HFFc6 (cell line): ENCODE measurements around the gene MTFR1L. TPM values are rescaled to one million over a fixed set of nuclear protein-coding genes. Genes with fewer than 3 reads are reported as not detected.

Experiments used
- DNase-seq: peaks from one replicate; pipeline ENCODE4 v3.0.0-alpha.2; 2018
- H3K27ac Mint-ChIP-seq: 2 replicates; pipeline ENCODE4 v1.8.0; 2020; ENCODE audit warnings: mild to moderate bottlenecking, mixed read lengths
- H3K27me3 Mint-ChIP-seq: 2 replicates; pipeline ENCODE4 v1.8.0; 2021; ENCODE audit warnings: mild to moderate bottlenecking, moderate library complexity, mixed read lengths; ENCODE audit not compliant: insufficient read depth
- H3K36me3 Mint-ChIP-seq: 2 replicates; pipeline ENCODE4 v1.8.0; 2021; ENCODE audit warnings: low read depth, mixed read lengths
- H3K4me1 Mint-ChIP-seq: 2 replicates; pipeline ENCODE4 v1.8.0; 2020; ENCODE audit warnings: low read depth, mixed read lengths
- H3K4me3 Mint-ChIP-seq: 2 replicates; pipeline ENCODE4 v1.8.0; 2020; ENCODE audit warnings: mild to moderate bottlenecking, moderate library complexity, mixed read lengths
- H3K9me3 Mint-ChIP-seq: 2 replicates; pipeline ENCODE4 v1.8.0; 2020; ENCODE audit warnings: mild to moderate bottlenecking, mixed read lengths
- total RNA-seq, 6 experiments: library from RNA; stranded (reverse); fragmentation: NEBNext Ultra II Directional; extraction: Animal tissue kit (Norgen Biotek cat#: 25700); gene quantifications; 2 replicates in 1 of 6; 3 replicates in 5 of 6; pipeline ENCODE4 v1.2.3, GENCODE V29; 2021
- TF ChIP-seq, protein P1 (sequence below): fragments of 200-600 bp; sonication (generic); IDR thresholded peaks from 2 replicates; pipeline ENCODE4 v1.5.0; 2021; ENCODE audit warnings: antibody characterized with exemption, mild to moderate bottlenecking

The MTFR1L gene
- total RNA-seq, 6 experiments from 2014 or later = 52.4 to 69.1 (median 59.1) TPM

DNA sequence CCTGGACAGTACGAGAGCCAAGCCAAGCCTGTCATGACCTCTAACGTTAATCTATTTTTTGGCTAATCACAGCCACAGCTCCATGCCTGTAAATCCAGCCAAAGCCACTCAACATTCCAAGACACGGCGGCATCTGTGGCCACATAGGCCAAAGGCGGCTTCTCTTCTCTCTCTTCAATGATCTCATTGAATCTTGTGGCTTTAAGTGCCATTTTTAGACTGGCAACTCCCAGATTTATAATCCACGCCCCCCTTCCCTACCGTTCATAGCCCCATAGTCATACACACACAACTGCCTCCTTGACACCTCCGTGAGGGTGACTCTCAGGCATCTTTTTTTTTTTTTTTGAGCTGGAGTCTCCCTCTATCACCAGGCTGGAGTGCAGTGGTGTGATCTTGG, 25.4 kb upstream of the MTFR1L start:
- no peak for DNase-seq
- H3K4me1 Mint-ChIP-seq = peaks cover 21% of the 10 kb centered on the region
- H3K27me3 Mint-ChIP-seq = peaks cover 42% of the 10 kb centered on the region
- H3K36me3 Mint-ChIP-seq = peaks cover 6% of the 10 kb centered on the region; the same call in 1 of the 2 replicates
- no peak overlapping the region for H3K4me3 Mint-ChIP-seq
- H3K27ac Mint-ChIP-seq = no peak overlapping the region
- no peaks in the 10 kb centered on the region for H3K9me3 Mint-ChIP-seq
- TF ChIP-seq, protein P1, sequence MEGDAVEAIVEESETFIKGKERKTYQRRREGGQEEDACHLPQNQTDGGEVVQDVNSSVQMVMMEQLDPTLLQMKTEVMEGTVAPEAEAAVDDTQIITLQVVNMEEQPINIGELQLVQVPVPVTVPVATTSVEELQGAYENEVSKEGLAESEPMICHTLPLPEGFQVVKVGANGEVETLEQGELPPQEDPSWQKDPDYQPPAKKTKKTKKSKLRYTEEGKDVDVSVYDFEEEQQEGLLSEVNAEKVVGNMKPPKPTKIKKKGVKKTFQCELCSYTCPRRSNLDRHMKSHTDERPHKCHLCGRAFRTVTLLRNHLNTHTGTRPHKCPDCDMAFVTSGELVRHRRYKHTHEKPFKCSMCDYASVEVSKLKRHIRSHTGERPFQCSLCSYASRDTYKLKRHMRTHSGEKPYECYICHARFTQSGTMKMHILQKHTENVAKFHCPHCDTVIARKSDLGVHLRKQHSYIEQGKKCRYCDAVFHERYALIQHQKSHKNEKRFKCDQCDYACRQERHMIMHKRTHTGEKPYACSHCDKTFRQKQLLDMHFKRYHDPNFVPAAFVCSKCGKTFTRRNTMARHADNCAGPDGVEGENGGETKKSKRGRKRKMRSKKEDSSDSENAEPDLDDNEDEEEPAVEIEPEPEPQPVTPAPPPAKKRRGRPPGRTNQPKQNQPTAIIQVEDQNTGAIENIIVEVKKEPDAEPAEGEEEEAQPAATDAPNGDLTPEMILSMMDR = no peak

DNA sequence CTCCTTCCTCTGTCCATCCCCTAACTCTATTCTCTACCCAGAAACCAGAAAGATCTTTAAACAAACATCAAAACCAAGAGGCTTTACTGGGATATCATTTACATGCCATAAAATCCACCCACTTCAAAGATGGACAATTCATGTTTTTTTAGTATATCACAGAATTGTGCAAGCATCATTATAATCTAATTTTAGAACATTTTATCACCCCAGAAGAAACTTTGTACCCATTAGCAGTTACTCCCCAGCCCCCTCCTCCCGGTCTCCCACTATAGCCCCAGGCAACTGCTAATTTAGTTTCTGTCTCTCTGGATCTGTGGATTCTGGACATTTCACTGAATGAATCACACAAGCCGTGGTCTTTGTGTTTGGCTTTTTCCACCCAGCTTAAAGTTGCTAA, 24.5 kb upstream of the MTFR1L start:
- H3K9me3 Mint-ChIP-seq = no peaks in the 10 kb centered on the region
- peaks cover 21% of the 10 kb centered on the region for H3K4me1 Mint-ChIP-seq
- TF ChIP-seq, protein P1 = no peak
- peaks cover 3% of the 10 kb centered on the region; the same call in 1 of the 2 replicates for H3K36me3 Mint-ChIP-seq
- no peak overlapping the region for H3K4me3 Mint-ChIP-seq
- peaks cover 36% of the 10 kb centered on the region for H3K27me3 Mint-ChIP-seq
- peak; percentile 39 for DNase-seq
- no peak overlapping the region for H3K27ac Mint-ChIP-seq

DNA sequence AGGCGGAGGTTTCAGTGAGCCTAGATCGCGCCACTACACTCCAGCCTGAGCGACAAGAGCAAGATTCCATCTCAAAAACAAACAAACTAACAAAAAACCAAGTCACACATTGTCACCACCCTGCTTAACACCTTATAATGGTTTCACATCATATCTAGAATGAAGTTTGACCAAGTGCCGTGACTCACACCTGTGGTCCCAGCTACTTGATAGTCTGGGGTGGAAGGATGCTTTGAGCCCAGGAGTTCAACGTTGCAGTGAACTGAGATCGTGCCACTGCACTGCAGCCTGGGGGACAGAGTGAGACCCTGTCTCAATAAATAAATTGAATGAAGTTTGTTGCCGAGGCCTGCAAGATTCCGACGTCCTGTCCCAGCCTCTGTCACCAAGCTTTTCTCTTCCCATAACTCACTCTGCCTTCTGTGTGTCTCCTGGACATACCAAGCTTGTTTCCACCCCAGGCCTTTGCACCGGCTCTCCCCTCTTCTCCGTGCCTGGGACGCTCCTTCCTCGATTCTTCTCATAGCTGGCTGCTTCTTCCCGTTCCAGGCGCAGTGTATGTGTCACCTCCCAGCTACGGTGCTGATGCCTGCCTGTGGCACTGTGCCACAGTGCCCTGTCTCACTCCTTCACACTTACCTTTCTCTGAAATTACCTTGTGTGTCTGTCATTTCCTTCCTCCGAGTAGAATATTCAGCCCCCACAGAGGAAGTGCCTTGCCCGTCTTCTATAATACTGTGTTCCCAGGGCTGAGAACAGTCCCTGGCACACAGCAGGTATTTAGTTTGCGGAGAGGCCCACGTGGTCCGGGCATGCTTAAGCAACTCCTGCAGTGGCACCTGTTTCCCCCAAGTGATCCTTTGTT, 23.6 kb upstream of the MTFR1L start:
- Mint-ChIP-seq H3K27ac (no peak overlapping the region), H3K27me3 (peaks cover 28% of the 10 kb centered on the region), H3K4me1 (peaks cover 29% of the 10 kb centered on the region), H3K4me3 (no peak overlapping the region), H3K36me3 (no peaks in the 10 kb centered on the region), H3K9me3 (no peaks in the 10 kb centered on the region)
- TF ChIP-seq, protein P1 = no peak
- no peak for DNase-seq

DNA sequence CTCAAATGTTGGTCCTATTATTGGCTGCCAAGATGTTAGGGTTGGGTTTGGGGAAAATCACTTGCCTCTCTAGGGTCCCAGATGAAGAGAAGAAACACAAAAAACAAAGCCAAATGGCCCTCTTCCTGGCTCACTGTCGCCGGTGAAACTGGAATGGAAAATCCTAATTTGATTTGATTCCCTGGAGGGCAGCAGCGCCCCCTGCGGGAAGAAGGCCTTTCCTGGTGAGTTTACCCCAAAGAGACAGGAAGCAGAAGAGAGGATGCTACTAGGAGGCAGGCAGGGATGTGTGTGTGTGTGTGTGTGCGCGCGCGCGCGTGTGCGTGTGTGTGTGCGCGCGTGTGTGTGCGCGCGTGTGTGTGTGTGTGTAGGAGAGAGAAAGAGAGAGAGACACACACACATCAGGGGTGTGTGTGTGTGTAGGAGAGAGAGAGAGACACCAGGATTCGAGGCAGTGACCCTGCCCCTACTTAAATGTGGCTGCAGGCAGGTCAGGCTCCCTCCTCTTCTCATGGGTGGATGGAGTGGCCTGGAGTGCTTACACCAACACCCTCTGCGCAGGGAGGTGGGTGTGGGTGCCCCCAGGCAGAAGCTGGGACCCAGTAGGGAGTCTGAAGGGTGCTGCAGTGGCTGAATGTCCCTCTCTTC, 22.8 kb upstream of the MTFR1L start:
- peaks cover 22% of the 10 kb centered on the region for H3K27me3 Mint-ChIP-seq
- H3K9me3 Mint-ChIP-seq = no peaks in the 10 kb centered on the region
- H3K27ac Mint-ChIP-seq = no peak overlapping the region
- H3K4me3 Mint-ChIP-seq = peak overlapping the region; percentile 11; the same call in 1 of the 2 replicates
- no peaks in the 10 kb centered on the region for H3K36me3 Mint-ChIP-seq
- TF ChIP-seq, protein P1 = peak; percentile 87
- peaks cover 30% of the 10 kb centered on the region for H3K4me1 Mint-ChIP-seq
- peak; percentile 71 for DNase-seq

DNA sequence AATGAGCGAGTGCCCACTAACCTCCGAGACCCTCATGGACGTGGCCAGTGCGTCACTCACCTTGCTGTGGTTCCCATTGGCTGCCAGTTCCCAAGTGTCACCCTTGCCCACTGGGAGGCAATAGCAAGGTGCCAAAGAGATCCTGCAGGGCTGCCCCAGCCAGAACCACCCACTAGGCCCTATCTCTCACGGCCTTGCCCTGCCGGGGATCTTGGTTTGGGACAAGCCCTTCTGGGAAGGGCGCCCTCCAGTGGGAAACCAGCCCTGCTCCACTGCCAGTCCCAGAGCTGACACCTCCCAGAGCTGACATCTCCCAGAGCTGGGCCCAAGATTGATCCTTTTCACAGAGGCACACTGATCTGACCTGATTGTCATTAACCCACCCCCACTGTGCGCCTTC, 21.8 kb upstream of the MTFR1L start:
- peaks cover 17% of the 10 kb centered on the region for H3K27me3 Mint-ChIP-seq
- TF ChIP-seq, protein P1 = peak; percentile 77
- no peak overlapping the region for H3K27ac Mint-ChIP-seq
- no peaks in the 10 kb centered on the region for H3K9me3 Mint-ChIP-seq
- DNase-seq = peak; percentile 27
- H3K36me3 Mint-ChIP-seq = no peaks in the 10 kb centered on the region
- no peak overlapping the region for H3K4me3 Mint-ChIP-seq
- H3K4me1 Mint-ChIP-seq = peaks cover 30% of the 10 kb centered on the region
